IMR-90 (cell line): Measurements from ENCODE around the gene FBXW12. TPM values are rescaled to one million over a fixed set of nuclear protein-coding genes. Genes with fewer than 3 reads are reported as not detected.

Experiments used
- ATAC-seq: fragments of 200-7000 bp; cut with Tn5 transposase; 2 replicates; pipeline ENCODE4 v1.9.1; 2020; ENCODE audit warnings: low read depth, mild to moderate bottlenecking, moderate library complexity
- BruUV-seq: library from RNA; stranded (reverse); fragments of 400-500 nt; replicated peaks from 2 replicates; lab custom pipeline; 2021; lab: Mats Ljungman, UMichigan
- CTCF ChIA-PET: fragments of 300-600 bp; formaldehyde crosslinking; extraction: SDS; loops from one replicate; lab custom pipeline; 2021; ENCODE audit warnings: antibody characterized with exemption; lab: Yijun Ruan, JAX
- POLR2A ChIA-PET: fragments of 300-600 bp; sonication (Branson Sonifier 250); formaldehyde crosslinking; loops from one replicate; lab custom pipeline; 2022; ENCODE audit warnings: antibody characterized with exemption; ENCODE audit not compliant: unreplicated experiment; lab: Charles Lee
- DNase-seq: peaks from one replicate; pipeline ENCODE4 v3.0.0; 2013
- H2AFZ ChIP-seq: replicated peaks from 2 replicates; pipeline ENCODE3; 2013; ENCODE audit warnings: low read length, mild to moderate bottlenecking; ENCODE audit not compliant: poor library complexity
- H2AK5ac ChIP-seq: 2 replicates; pipeline ENCODE4 v1.6.1; 2013; ENCODE audit warnings: low read depth, low read length, inconsistent platforms
- H2AK9ac ChIP-seq: replicated peaks from 2 replicates; pipeline ENCODE3; 2013; ENCODE audit warnings: mild to moderate bottlenecking, low read depth, low read length, moderate library complexity; ENCODE audit not compliant: poor library complexity
- H2BK120ac ChIP-seq: 2 replicates; pipeline ENCODE4 v1.6.1; 2013; ENCODE audit warnings: low read depth, low read length, inconsistent platforms
- H2BK15ac ChIP-seq: 3 replicates; pipeline ENCODE4 v1.6.1; 2013; ENCODE audit warnings: low read depth, low read length, inconsistent platforms
- H2BK20ac ChIP-seq: 2 replicates; pipeline ENCODE4 v1.6.1; 2013; ENCODE audit warnings: low read depth, mild to moderate bottlenecking, inconsistent platforms, low read length, moderate library complexity
- H2BK5ac ChIP-seq: 2 replicates; pipeline ENCODE4 v1.6.1; 2013; ENCODE audit warnings: mild to moderate bottlenecking, low read depth, low read length, inconsistent platforms; ENCODE audit not compliant: poor library complexity, severe bottlenecking
- H3K14ac ChIP-seq: replicated peaks from 2 replicates; pipeline ENCODE4 v1.6.1; 2013; ENCODE audit warnings: low read depth, low read length, inconsistent platforms
- H3K18ac ChIP-seq: 2 replicates; pipeline ENCODE4 v1.6.1; 2013; ENCODE audit warnings: low read depth, low read length, control low read depth
- H3K23ac ChIP-seq: 2 replicates; pipeline ENCODE4 v1.6.1; 2013; ENCODE audit warnings: low read depth, low read length, inconsistent platforms
- H3K27ac ChIP-seq: 2 replicates; pipeline ENCODE4 v1.5.1; 2013; ENCODE audit warnings: mild to moderate bottlenecking, control low read depth, low read length; ENCODE audit not compliant: insufficient read depth
- H3K27me3 ChIP-seq: 2 replicates; pipeline ENCODE4 v1.6.1; 2013; ENCODE audit warnings: low read length; ENCODE audit not compliant: control insufficient read depth, insufficient read depth
- H3K36me3 ChIP-seq: 2 replicates; pipeline ENCODE4 v1.6.1; 2013; ENCODE audit warnings: low read length, mixed read lengths; ENCODE audit not compliant: control insufficient read depth, insufficient read depth
- H3K4ac ChIP-seq: 2 replicates; pipeline ENCODE4 v1.6.1; 2013; ENCODE audit warnings: low read depth, low read length, inconsistent platforms
- H3K4me1 ChIP-seq: 2 replicates; pipeline ENCODE4 v1.6.1; 2013; ENCODE audit warnings: low read length, mixed read lengths; ENCODE audit not compliant: control insufficient read depth, insufficient read depth
- H3K4me2 ChIP-seq: 2 replicates; pipeline ENCODE4 v1.6.1; 2013; ENCODE audit warnings: low read depth, mild to moderate bottlenecking, control low read depth, low read length, moderate library complexity
- H3K4me3 ChIP-seq: 2 replicates; pipeline ENCODE4 v1.5.1; 2013; ENCODE audit warnings: low read depth, mild to moderate bottlenecking, control low read depth, low read length, moderate library complexity; ENCODE audit not compliant: insufficient read depth
- H3K56ac ChIP-seq: 2 replicates; pipeline ENCODE4 v1.6.1; 2013; ENCODE audit warnings: low read length, inconsistent platforms; ENCODE audit not compliant: insufficient read depth; ENCODE audit errors: extremely low read depth
- H3K79me1 ChIP-seq, 2 experiments: 2 replicates each; pipeline ENCODE4 v1.6.1; 2013; ENCODE audit warnings: low read length in 2 of 2, inconsistent platforms in 1 of 2, low read depth in 1 of 2
- H3K9ac ChIP-seq: 2 replicates; pipeline ENCODE4 v1.6.1; 2013; ENCODE audit warnings: low read depth, low read length, control low read depth
- H3K9me1 ChIP-seq: 2 replicates; pipeline ENCODE4 v1.6.1; 2013; ENCODE audit warnings: low read length, inconsistent platforms; ENCODE audit not compliant: insufficient read depth
- H3K9me3 ChIP-seq: 2 replicates; pipeline ENCODE4 v1.6.1; 2013; ENCODE audit warnings: low read length; ENCODE audit not compliant: control insufficient read depth, insufficient read depth
- H4K20me1 ChIP-seq: 2 replicates; pipeline ENCODE4 v1.6.1; 2013; ENCODE audit warnings: low read length, inconsistent platforms; ENCODE audit not compliant: insufficient read depth
- H4K5ac ChIP-seq: 2 replicates; pipeline ENCODE4 v1.6.1; 2013; ENCODE audit warnings: mild to moderate bottlenecking, low read depth, low read length, control low read depth
- H4K8ac ChIP-seq, 2 experiments: 2 replicates each; pipeline ENCODE4 v1.6.1; 2013; ENCODE audit warnings: low read depth in 2 of 2, low read length in 2 of 2, control low read depth in 1 of 2, inconsistent platforms in 1 of 2
- H4K91ac ChIP-seq: 2 replicates; pipeline ENCODE4 v1.6.1; 2013; ENCODE audit warnings: low read depth, low read length, inconsistent platforms; ENCODE audit not compliant: insufficient read depth
- CHD1 ChIP-seq: IDR thresholded peaks from 2 replicates; pipeline ENCODE4 v1.6.1; 2012; ENCODE audit warnings: low read depth, low read length, improper control_type of control experiment
- FOS ChIP-seq: fragments of 150-350 bp; IDR thresholded peaks from 2 replicates; pipeline ENCODE4 v1.6.1; 2016; ENCODE audit warnings: low read depth, low read length
- MAFK ChIP-seq: IDR thresholded peaks from 2 replicates; pipeline ENCODE4 v1.6.1; 2012; ENCODE audit warnings: low read depth, low read length, improper control_type of control experiment
- MAZ ChIP-seq: IDR thresholded peaks from 2 replicates; pipeline ENCODE4 v1.6.1; 2012; ENCODE audit warnings: low read depth, mild to moderate bottlenecking, low read length, improper control_type of control experiment, moderate library complexity, borderline replicate concordance
- MXI1 ChIP-seq: IDR thresholded peaks from 2 replicates; pipeline ENCODE4 v1.6.1; 2012; ENCODE audit warnings: low read depth, mild to moderate bottlenecking, low read length, moderate library complexity, borderline replicate concordance
- RCOR1 ChIP-seq: IDR thresholded peaks from 2 replicates; pipeline ENCODE4 v1.6.1; 2012; ENCODE audit warnings: mild to moderate bottlenecking, low read length, improper control_type of control experiment; ENCODE audit not compliant: insufficient replicate concordance
- RFX5 ChIP-seq: IDR thresholded peaks from 2 replicates; pipeline ENCODE4 v1.8.0; 2012; ENCODE audit warnings: low read depth, mild to moderate bottlenecking, low read length, moderate library complexity
- SMC3 ChIP-seq: fragments of 150-350 bp; IDR thresholded peaks from 2 replicates; pipeline ENCODE4 v1.6.1; 2016; ENCODE audit warnings: low read depth, mild to moderate bottlenecking, antibody characterized with exemption, low read length, moderate library complexity
- WGBS, 2 experiments: methylation state at CpG; one replicate each; pipeline versions ENCODE4 v1.1.5 to v1.1.7; 2013; ENCODE audit warnings: missing lambda C conversion rate in 2 of 2; ENCODE audit not compliant: insufficient read length in 1 of 2; ENCODE audit errors: extremely low coverage in 2 of 2; 5-methylcytosine and 5-hydroxymethylcytosine counted together
- dilution Hi-C: fragments of 300-500 bp; cut with HindIII; formaldehyde crosslinking; loops from one replicate; pipeline ENCODE4 v1.14.3; 2018; ENCODE audit warnings: low sequenced_read_pairs; ENCODE audit not compliant: unreplicated experiment
- in situ Hi-C: fragments of 300-500 bp; cut with MboI; formaldehyde crosslinking; loops from 3 replicates; pipeline ENCODE4 v1.14.3; 2019; ENCODE audit warnings: low sequenced_read_pairs, inconsistent platforms, mixed read lengths
- intact Hi-C: fragments of 100-400 bp; cut with micrococcal nuclease; formaldehyde crosslinking; loops from 2 replicates; pipeline ENCODE4 v1.10.0; 2022
- polyA plus RNA-seq, 3 experiments: library from polyadenylated mRNA; depleted of rRNA; stranded (reverse); fragments of >200 nt; gene quantifications; 2 replicates each; pipeline ENCODE4 v1.2.3, GENCODE V29; 2012; ENCODE audit warnings: low replicate concordance in 1 of 3
- total RNA-seq: library from RNA; depleted of rRNA; stranded (reverse); fragments of >200 nt; gene quantifications from 2 replicates; pipeline ENCODE4 v1.2.3, GENCODE V29; 2012
- TF ChIP-seq, protein P1 (sequence below): fragments of 150-350 bp; IDR thresholded peaks from 2 replicates; pipeline ENCODE4 v1.6.1; 2016; ENCODE audit warnings: low read depth, mild to moderate bottlenecking, low read length, moderate library complexity, borderline replicate concordance

Gene FBXW12
- total and polyA plus RNA-seq, 2 of the 4 experiments (the other 2 are of a cell fraction), result not detected

GRCh38 chr3:48431224-48432029 is 59.4 kb downstream of the FBXW12 start:
- H2AFZ ChIP-seq, result no peak overlapping the region
- intact Hi-C loops, result no loop called here
- peaks cover 12% of the 10 kb centered on the region for H4K20me1 ChIP-seq
- no peak overlapping the region for H4K8ac ChIP-seq
- dilution Hi-C loops, result no loop called here
- ATAC-seq (no peak), DNase-seq (no peak)
- H3K27me3 ChIP-seq, result no peaks in the 10 kb centered on the region
- H4K5ac ChIP-seq, result no peak overlapping the region
- no TSS peak for BruUV-seq
- H3K56ac ChIP-seq, result 0 out of 2 replicates have a peak overlapping the region, but pooled peaks have one; percentile 7
- H3K23ac ChIP-seq, result no peak overlapping the region
- no peak overlapping the region for H2BK20ac ChIP-seq
- peaks cover 18% of the 10 kb centered on the region for H3K36me3 ChIP-seq
- H3K27ac ChIP-seq, result no peak overlapping the region
- POLR2A ChIA-PET, result no interaction called here
- no peak overlapping the region for H3K4me2 ChIP-seq
- H2BK5ac ChIP-seq, result peak overlapping the region; percentile 10
- H3K9me1 ChIP-seq, result peaks cover 7% of the 10 kb centered on the region
- H2AK9ac ChIP-seq, result peak overlapping the region; percentile 19
- H3K4ac ChIP-seq, result no peak overlapping the region
- no peak overlapping the region for H3K9ac ChIP-seq
- H3K18ac ChIP-seq, result no peak overlapping the region
- H2BK120ac ChIP-seq, result peak overlapping the region; percentile 23; the same call in 1 of the 2 replicates
- no peak overlapping the region for H2BK15ac ChIP-seq
- H3K79me1 ChIP-seq, result peaks cover 12 to 43% of the 10 kb centered on the region in 2 experiments; a peak in 3 of 4 replicates
- H2AK5ac ChIP-seq, result no peak overlapping the region
- H3K4me1 ChIP-seq, result peaks cover 16% of the 10 kb centered on the region; the same call in 1 of the 2 replicates
- CTCF ChIA-PET, result interaction anchor here (2.7 kb wide), 1 partner anchor 31 kb away, joined by 16 read pairs; no protein-coding TSS in a partner anchor
- no peak overlapping the region for H4K91ac ChIP-seq
- WGBS, 2 experiments, result no CpG with 5 or more reads among the region's 8 CpGs
- no peak overlapping the region for H3K14ac ChIP-seq
- H3K4me3 ChIP-seq, result no peak overlapping the region
- TF ChIP-seq SMC3 (no peak), CHD1 (no peak), MXI1 (no peak), RFX5 (no peak), MAFK (no peak), RCOR1 (no peak), MAZ (no peak), FOS (no peak)
- TF ChIP-seq, protein P1, sequence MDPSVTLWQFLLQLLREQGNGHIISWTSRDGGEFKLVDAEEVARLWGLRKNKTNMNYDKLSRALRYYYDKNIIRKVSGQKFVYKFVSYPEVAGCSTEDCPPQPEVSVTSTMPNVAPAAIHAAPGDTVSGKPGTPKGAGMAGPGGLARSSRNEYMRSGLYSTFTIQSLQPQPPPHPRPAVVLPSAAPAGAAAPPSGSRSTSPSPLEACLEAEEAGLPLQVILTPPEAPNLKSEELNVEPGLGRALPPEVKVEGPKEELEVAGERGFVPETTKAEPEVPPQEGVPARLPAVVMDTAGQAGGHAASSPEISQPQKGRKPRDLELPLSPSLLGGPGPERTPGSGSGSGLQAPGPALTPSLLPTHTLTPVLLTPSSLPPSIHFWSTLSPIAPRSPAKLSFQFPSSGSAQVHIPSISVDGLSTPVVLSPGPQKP, result no peak
- in situ Hi-C loops, result no loop called here
- H3K9me3 ChIP-seq, result no peaks in the 10 kb centered on the region
